Neutrophil (primary cell): ENCODE measurements around the gene GLT6D1.

Experiments
- H3K27ac ChIP-seq: fragments of 200-600 bp; sonication (generic); 2 replicates; pipeline ENCODE4 v1.5.1; 2016; ENCODE audit warnings: mild to moderate bottlenecking, moderate library complexity
- H3K27me3 ChIP-seq: fragments of 200-600 bp; sonication (generic); 2 replicates; pipeline ENCODE4 v1.6.0; 2016; ENCODE audit warnings: mild to moderate bottlenecking
- H3K36me3 ChIP-seq: fragments of 200-600 bp; sonication (generic); 2 replicates; pipeline ENCODE4 v1.5.1; 2017
- H3K4me1 ChIP-seq, 2 experiments: fragments of 200-600 bp in 1 of 2; sonication (generic) in 1 of 2; 1 replicate in 1 of 2; 2 replicates in 1 of 2; pipeline versions ENCODE4 v1.5.1 to v1.6.1; 2013 to 2016; ENCODE audit warnings: low read depth in 1 of 2, low read length in 1 of 2, mild to moderate bottlenecking in 1 of 2, moderate library complexity in 1 of 2; ENCODE audit not compliant: control insufficient read depth in 1 of 2, insufficient read depth in 1 of 2
- H3K4me3 ChIP-seq, 2 experiments: fragments of 200-600 bp in 1 of 2; sonication (generic) in 1 of 2; 1 replicate in 1 of 2; 2 replicates in 1 of 2; pipeline ENCODE4 v1.5.1; 2013 to 2016; ENCODE audit warnings: low read depth in 1 of 2, low read length in 1 of 2, mild to moderate bottlenecking in 1 of 2, moderate library complexity in 1 of 2
- H3K9me3 ChIP-seq: fragments of 200-600 bp; sonication (generic); 2 replicates; pipeline ENCODE4 v1.5.1; 2016
- TF ChIP-seq, protein P1 (sequence below): fragments of 200-600 bp; sonication (generic); IDR thresholded peaks from 2 replicates; pipeline ENCODE4 v1.5.1; 2016; ENCODE audit warnings: antibody characterized with exemption

GLT6D1 gene

DNA sequence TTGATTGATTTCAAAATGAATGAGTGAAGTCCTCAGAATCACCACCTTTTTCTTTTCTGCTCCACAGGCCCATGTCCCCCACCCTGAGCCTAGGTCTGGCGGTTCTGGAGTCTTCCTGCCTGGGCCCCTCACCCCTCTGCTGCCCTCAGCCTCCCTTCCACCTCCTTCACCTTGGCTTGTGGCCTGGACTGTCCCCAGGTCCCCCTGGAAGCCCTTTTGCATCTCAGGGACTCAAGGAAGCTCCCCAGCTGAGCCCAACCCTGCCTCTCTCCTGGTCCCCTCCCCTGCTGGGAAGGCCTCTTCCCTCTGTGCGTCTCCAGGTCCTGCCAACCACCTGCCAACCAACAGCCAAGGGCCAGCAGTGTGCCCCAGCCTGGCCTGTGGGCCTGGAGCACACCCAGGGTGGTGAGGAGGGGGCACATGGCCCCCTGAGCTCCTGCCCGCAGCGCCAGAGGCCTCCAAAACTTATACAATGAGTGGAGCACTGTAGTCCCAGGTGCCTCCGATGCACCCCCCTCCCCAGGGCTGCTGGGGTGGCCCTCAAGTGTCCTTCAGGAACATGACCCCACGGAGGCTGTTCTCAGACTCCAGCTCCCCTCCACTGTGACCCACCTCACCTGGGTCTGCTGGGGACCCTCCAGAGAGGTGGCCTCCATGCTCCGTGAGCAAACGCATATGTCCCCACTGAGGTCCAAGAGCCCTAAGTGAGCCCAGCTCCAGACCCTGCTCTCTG lies 20.3 kb downstream of the GLT6D1 start:
- no peaks in the 10 kb centered on the region for H3K9me3 ChIP-seq
- H3K27ac ChIP-seq, result no peak overlapping the region
- no peaks in the 10 kb centered on the region for H3K27me3 ChIP-seq
- no peak overlapping the region for H3K4me3 ChIP-seq
- TF ChIP-seq, protein P1, sequence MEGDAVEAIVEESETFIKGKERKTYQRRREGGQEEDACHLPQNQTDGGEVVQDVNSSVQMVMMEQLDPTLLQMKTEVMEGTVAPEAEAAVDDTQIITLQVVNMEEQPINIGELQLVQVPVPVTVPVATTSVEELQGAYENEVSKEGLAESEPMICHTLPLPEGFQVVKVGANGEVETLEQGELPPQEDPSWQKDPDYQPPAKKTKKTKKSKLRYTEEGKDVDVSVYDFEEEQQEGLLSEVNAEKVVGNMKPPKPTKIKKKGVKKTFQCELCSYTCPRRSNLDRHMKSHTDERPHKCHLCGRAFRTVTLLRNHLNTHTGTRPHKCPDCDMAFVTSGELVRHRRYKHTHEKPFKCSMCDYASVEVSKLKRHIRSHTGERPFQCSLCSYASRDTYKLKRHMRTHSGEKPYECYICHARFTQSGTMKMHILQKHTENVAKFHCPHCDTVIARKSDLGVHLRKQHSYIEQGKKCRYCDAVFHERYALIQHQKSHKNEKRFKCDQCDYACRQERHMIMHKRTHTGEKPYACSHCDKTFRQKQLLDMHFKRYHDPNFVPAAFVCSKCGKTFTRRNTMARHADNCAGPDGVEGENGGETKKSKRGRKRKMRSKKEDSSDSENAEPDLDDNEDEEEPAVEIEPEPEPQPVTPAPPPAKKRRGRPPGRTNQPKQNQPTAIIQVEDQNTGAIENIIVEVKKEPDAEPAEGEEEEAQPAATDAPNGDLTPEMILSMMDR, result no peak
- no peaks in the 10 kb centered on the region for H3K4me1 ChIP-seq
- no peaks in the 10 kb centered on the region for H3K36me3 ChIP-seq

DNA sequence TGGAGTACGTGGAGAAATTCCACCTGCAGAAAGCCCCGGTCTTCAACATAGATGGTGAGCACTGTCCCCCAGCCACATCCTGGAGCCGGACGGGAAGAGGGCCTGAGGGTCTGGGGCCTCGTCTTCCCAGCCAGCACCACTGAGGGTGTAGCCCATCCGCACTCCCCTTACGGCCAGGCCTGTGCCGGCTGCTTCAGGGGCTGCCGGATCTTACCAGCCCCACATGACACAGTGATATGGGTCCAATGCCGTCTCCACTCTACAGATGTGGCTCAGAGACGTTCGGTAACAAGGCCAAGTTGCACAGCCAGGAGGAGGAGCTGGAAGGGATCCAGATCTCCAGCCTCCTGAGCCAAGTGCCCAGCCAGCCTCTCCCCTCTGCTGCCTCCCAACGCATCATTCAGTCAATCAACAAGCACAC lies 21.3 kb downstream of the GLT6D1 start:
- Histone ChIP-seq H3K27ac (no peak overlapping the region), H3K4me3 (no peak overlapping the region), H3K4me1 (no peaks in the 10 kb centered on the region), H3K36me3 (no peaks in the 10 kb centered on the region), H3K9me3 (no peaks in the 10 kb centered on the region), H3K27me3 (no peaks in the 10 kb centered on the region)
- TF ChIP-seq, protein P1, result no peak

DNA sequence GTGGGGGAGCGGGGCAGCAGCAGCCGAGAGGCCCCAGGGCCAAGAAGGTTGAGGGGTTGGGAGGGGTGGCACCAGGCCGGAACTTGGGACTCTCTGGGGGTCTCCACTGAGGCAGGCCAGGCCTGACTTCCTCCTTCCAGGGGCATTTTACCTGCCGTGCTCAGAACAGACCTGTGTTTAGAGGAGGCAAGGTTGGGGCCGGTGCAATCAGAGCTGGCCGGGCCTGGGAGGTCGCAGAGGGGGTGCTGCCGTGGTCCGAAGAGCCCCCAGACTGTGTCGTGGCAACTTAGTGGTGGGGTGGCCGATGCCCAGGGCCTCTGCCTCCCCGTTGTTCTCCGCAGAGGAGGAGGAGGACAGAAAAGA lies 21.8 kb downstream of the GLT6D1 start:
- no peaks in the 10 kb centered on the region for H3K27me3 ChIP-seq
- H3K4me3 ChIP-seq, result no peak overlapping the region
- TF ChIP-seq, protein P1, result no peak
- no peaks in the 10 kb centered on the region for H3K4me1 ChIP-seq
- no peaks in the 10 kb centered on the region for H3K36me3 ChIP-seq
- H3K9me3 ChIP-seq, result no peaks in the 10 kb centered on the region
- no peak overlapping the region for H3K27ac ChIP-seq

DNA sequence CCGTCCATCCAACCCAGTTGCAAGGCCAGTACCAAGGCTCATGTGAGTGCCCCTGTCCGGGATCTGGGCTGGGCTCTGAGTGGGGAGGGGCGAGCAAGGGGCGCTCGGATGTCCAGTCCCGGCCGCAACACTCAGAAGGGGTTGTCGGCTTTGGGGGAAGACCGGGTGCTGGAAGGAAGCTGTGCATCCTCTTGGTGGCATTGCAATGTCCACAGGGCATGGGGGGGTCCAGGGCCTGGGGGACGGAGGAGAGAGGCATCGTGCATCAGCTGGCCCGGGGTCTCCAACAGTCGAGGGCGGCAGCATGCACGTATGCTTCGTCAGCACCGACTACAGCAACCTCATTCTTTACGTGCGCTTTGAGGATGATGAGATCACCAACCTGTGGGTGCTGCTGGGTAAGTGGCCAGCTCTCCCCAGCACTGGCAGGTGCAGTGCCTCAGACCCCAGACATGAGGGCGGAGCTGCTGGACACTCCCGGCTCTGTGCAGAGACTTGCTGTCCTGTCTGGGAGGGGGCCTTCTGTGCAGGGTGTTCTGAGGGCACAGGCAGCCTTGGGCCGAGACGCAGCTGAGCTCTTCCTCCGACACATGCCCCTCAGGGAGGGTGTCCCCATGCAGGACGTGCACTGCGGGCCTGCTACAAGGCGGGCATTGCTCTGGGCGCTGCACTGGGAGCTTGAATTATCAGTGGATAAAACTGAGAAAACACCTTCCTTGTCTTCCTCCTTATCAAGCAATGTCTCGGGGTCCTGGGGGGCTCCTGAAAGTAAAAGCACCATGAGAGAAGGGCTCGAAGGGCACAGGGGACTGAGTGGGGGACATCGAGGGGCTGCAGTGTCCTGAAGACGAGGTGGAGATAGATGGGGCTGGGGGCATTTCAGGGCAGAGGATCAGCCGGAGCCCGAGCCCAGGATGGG lies 22.5 kb downstream of the GLT6D1 start:
- Histone ChIP-seq H3K36me3 (no peaks in the 10 kb centered on the region), H3K9me3 (no peaks in the 10 kb centered on the region), H3K4me1 (no peaks in the 10 kb centered on the region), H3K27ac (no peak overlapping the region), H3K27me3 (no peaks in the 10 kb centered on the region), H3K4me3 (no peak overlapping the region)
- TF ChIP-seq, protein P1, result no peak

DNA sequence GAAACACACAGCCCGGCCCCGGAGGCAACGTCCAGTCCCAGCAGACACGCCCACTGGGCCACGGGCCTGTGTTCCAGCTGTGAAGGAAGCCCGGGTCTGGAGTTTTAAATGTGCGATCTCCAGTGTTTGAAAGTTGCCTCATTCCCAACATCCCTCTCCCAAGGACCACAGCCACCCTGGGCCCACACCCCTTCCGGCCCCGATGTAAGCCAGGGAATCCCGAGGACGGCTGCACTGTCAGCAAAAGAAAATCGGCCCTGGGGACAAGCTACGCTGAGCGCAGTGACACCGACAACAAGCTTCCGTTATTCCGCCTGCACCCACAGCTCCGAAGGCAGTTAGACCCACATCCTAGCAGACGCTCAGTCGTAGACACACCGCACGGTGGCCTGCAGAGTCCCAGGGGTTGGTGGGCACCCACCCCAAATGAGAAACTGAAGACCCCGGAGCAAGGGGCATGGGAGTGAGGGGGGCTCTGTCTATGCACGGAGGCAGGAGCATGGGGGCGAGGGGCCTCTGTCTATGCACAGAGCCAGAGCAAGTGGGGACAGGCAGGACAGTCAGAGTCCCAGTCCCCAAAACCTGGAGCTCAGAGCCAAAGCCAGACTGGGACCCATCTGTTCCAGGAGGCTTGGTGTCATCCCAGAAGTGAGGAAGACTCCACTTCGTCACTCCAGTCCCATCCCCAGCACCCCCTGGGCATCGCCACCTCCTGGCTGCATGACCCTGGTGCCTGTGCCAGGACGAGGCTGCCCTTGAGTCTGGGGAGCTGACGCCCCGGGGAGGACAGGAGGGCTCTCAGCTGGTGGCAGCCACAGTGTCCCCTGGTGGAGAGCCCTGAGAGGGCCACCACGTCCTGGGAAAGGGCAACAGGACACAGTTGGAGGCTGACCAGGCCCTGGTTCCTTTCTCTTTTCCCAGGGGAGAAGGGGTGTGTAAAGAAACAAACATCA lies 23.4 kb downstream of the GLT6D1 start:
- Histone ChIP-seq H3K4me3 (no peak overlapping the region), H3K27me3 (no peaks in the 10 kb centered on the region), H3K27ac (no peak overlapping the region), H3K9me3 (no peaks in the 10 kb centered on the region), H3K36me3 (no peaks in the 10 kb centered on the region), H3K4me1 (no peaks in the 10 kb centered on the region)
- TF ChIP-seq, protein P1, result no peak
